CD4-positive, alpha-beta T cell (primary cell): ENCODE data around the gene BMS1. TPM values are rescaled to one million over a fixed set of nuclear protein-coding genes. Genes with fewer than 3 reads are reported as not detected.

Experiments used
- ATAC-seq: fragments of 200-7000 bp; cut with Tn5 transposase; one replicate; pipeline ENCODE4 v1.10.0; 2022; ENCODE audit warnings: mild to moderate bottlenecking; ENCODE audit not compliant: poor library complexity
- CTCF ChIA-PET: fragments of 350-600 bp; sonication (Branson Sonifier 250); formaldehyde crosslinking; loops from one replicate; lab custom pipeline; 2021; ENCODE audit warnings: antibody characterized with exemption, inconsistent platforms; lab: Charles Lee
- POLR2A ChIA-PET: fragments of 350-600 bp; sonication (Branson Sonifier 250); formaldehyde crosslinking; loops from one replicate; lab custom pipeline; 2021; ENCODE audit warnings: antibody characterized with exemption, inconsistent platforms; lab: Charles Lee
- DNase-seq, 14 experiments: peaks; one replicate each; pipeline ENCODE4 v3.0.0-alpha.2; 2013 to 2020; ENCODE audit warnings: mixed read lengths in 2 of 14
- H3K27ac ChIP-seq, 2 donors: one replicate each; pipeline versions ENCODE4 v1.5.1 to v1.7.0; 2013; ENCODE audit warnings: low read length in 2 of 2, low read depth in 1 of 2, mild to moderate bottlenecking in 1 of 2
- H3K27me3 ChIP-seq, 2 experiments: 1 replicate in 1 of 2; 2 replicates in 1 of 2; pipeline versions ENCODE4 v1.6.1 to v1.7.0; 2013; ENCODE audit warnings: low read length in 2 of 2, control low read depth in 1 of 2, mild to moderate bottlenecking in 1 of 2, moderate library complexity in 1 of 2; ENCODE audit not compliant: insufficient read depth in 2 of 2, control insufficient read depth in 1 of 2
- H3K36me3 ChIP-seq: one replicate; pipeline ENCODE4 v1.6.1; 2013; ENCODE audit warnings: low read length, control low read depth; ENCODE audit not compliant: insufficient read depth
- H3K4me1 ChIP-seq: one replicate; pipeline ENCODE4 v1.6.1; 2013; ENCODE audit warnings: low read length, control low read depth; ENCODE audit not compliant: insufficient read depth
- H3K4me3 ChIP-seq: one replicate; pipeline ENCODE4 v1.5.1; 2013; ENCODE audit warnings: mild to moderate bottlenecking, low read length, moderate library complexity
- H3K9me3 ChIP-seq, 2 experiments: 1 replicate in 1 of 2; 2 replicates in 1 of 2; pipeline versions ENCODE4 v1.6.1 to v1.7.0; 2013; ENCODE audit warnings: low read length in 2 of 2, mild to moderate bottlenecking in 2 of 2, control low read depth in 1 of 2, moderate library complexity in 1 of 2; ENCODE audit not compliant: control insufficient read depth in 1 of 2, insufficient read depth in 1 of 2
- H3K27ac Mint-ChIP-seq: one replicate; pipeline ENCODE4 v1.8.0; 2020; ENCODE audit warnings: mixed read lengths
- H3K27me3 Mint-ChIP-seq: one replicate; pipeline ENCODE4 v1.8.0; 2021; ENCODE audit warnings: mixed read lengths
- H3K36me3 Mint-ChIP-seq: one replicate; pipeline ENCODE4 v1.8.0; 2021; ENCODE audit warnings: low read depth, mixed read lengths
- H3K4me1 Mint-ChIP-seq: one replicate; pipeline ENCODE4 v1.8.0; 2021; ENCODE audit warnings: low read depth, mixed read lengths
- H3K4me3 Mint-ChIP-seq: one replicate; pipeline ENCODE4 v1.8.0; 2020; ENCODE audit warnings: mild to moderate bottlenecking, mixed read lengths
- H3K9me3 Mint-ChIP-seq: one replicate; pipeline ENCODE4 v1.8.0; 2020; ENCODE audit warnings: mixed read lengths
- CTCF ChIP-seq: fragments of 200-600 bp; IDR thresholded peaks from one replicate; pipeline ENCODE4 v1.8.0; 2022; ENCODE audit warnings: antibody characterized with exemption, mild to moderate bottlenecking
- intact Hi-C, 2 experiments: fragments of 100-400 bp; cut with DNase I in 1 of 2; cut with micrococcal nuclease in 1 of 2; formaldehyde crosslinking; loops; one replicate each; pipeline versions ENCODE4 v1.15.1 to v1.9.0; 2023 to 2025; cut with DNase I, micrococcal nuclease
- total RNA-seq, 174 experiments: library from RNA in 2 of 174; stranded (reverse) in 2 of 174; gene quantifications; one replicate each; pipeline ENCODE4 v1.2.3 and lab custom pipeline; 2021 to 2026

BMS1 gene
- total RNA-seq, 2 experiments from 2014 or later: 13.8 to 15.3 TPM

DNA sequence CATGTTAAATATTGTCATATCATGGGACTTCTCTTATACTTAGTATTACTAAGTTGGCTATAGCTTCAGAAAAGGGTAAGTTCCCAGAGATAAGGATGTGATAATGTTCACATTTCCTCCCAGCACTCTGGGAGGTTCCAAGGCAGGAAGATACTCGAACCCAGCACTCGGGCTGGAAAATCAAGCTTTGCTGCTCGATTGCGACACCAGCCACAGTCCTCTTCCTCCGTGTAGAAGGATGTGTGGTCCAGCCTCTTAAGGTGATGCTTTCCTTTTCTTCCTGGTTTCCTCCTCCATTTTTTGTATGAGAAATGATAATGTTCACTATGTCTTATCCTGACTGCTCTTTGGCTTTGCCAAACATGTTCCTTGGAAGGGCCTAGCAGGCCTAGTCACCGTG is 3.2 kb downstream of the BMS1 start:
- no peaks in the 10 kb centered on the region for H3K27me3 Mint-ChIP-seq
- no peak for TF ChIP-seq CTCF
- DNase-seq: no peak
- no peaks in the 10 kb centered on the region for H3K9me3 Mint-ChIP-seq
- no peaks in the 10 kb centered on the region for H3K9me3 ChIP-seq
- H3K36me3 Mint-ChIP-seq: peaks cover 72% of the 10 kb centered on the region
- no peak overlapping the region for H3K4me3 ChIP-seq
- intact Hi-C loops: loop anchor here in 1 of 2 experiments (10.0 kb wide), 4 partner anchors 579 to 819 kb away; partner anchors contain the start of genes ZNF239 and ZNF485
- H3K4me1 ChIP-seq: peaks cover 16% of the 10 kb centered on the region
- no peaks in the 10 kb centered on the region for H3K27me3 ChIP-seq
- H3K4me3 Mint-ChIP-seq: no peak overlapping the region
- peaks cover 43% of the 10 kb centered on the region for H3K36me3 ChIP-seq
- ChIA-PET CTCF (no interaction called here), POLR2A (no interaction called here)
- peaks cover 30% of the 10 kb centered on the region for H3K4me1 Mint-ChIP-seq
- H3K27ac Mint-ChIP-seq: no peak overlapping the region
- ATAC-seq: no peak
- H3K27ac ChIP-seq: no peak overlapping the region

DNA sequence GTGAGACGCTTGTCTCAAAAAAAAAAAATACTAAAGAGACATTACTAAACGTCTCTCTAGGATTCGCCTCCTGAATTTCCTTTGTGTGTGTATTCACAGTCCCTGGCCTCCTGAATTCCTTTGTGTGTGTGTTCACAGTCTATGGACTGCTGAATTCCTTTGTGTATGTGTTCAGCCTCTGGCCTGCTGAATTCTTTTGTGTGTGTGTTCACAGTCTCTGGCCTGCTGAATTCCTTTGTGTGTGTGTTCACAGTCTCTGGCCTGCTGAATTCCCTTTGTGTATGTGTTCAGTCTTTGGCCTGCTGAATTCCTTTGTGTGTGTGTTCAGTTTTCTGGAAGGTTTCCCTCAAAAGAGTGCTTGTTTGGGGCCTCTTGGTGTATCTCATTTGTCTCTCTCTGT is 8.2 kb downstream of the BMS1 start:
- H3K27ac ChIP-seq: no peak overlapping the region
- H3K27ac Mint-ChIP-seq: no peak overlapping the region
- H3K9me3 Mint-ChIP-seq: no peaks in the 10 kb centered on the region
- no peak overlapping the region for H3K4me3 ChIP-seq
- intact Hi-C loops: no loop called here
- ChIA-PET CTCF (no interaction called here), POLR2A (no interaction called here)
- peaks cover 3% of the 10 kb centered on the region for H3K4me1 Mint-ChIP-seq
- H3K9me3 ChIP-seq: no peaks in the 10 kb centered on the region
- no peak for ATAC-seq
- no peak for DNase-seq
- peaks cover 71% of the 10 kb centered on the region for H3K36me3 ChIP-seq
- no peaks in the 10 kb centered on the region for H3K4me1 ChIP-seq
- H3K36me3 Mint-ChIP-seq: peaks cover 95% of the 10 kb centered on the region
- no peaks in the 10 kb centered on the region for H3K27me3 ChIP-seq
- no peak overlapping the region for H3K4me3 Mint-ChIP-seq
- no peaks in the 10 kb centered on the region for H3K27me3 Mint-ChIP-seq
- no peak for TF ChIP-seq CTCF

GRCh38 chr10:42795701-42796100 is 13.1 kb downstream of the BMS1 start:
- no peak for TF ChIP-seq CTCF
- H3K4me1 ChIP-seq: no peaks in the 10 kb centered on the region
- ChIA-PET CTCF (interaction anchor here (0.8 kb wide), 1 partner anchor 22 kb away, joined by 3 read pairs; no protein-coding TSS in a partner anchor), POLR2A (no interaction called here)
- ATAC-seq: no peak
- no peak overlapping the region for H3K4me3 ChIP-seq
- H3K36me3 ChIP-seq: peaks cover 91% of the 10 kb centered on the region
- H3K4me3 Mint-ChIP-seq: no peak overlapping the region
- H3K9me3 ChIP-seq: no peaks in the 10 kb centered on the region
- H3K36me3 Mint-ChIP-seq: peaks cover 100% of the 10 kb centered on the region
- H3K4me1 Mint-ChIP-seq: peaks cover 14% of the 10 kb centered on the region
- no peaks in the 10 kb centered on the region for H3K9me3 Mint-ChIP-seq
- DNase-seq: no peak
- intact Hi-C loops: no loop called here
- H3K27ac ChIP-seq: no peak overlapping the region
- no peaks in the 10 kb centered on the region for H3K27me3 Mint-ChIP-seq
- no peak overlapping the region for H3K27ac Mint-ChIP-seq
- no peaks in the 10 kb centered on the region for H3K27me3 ChIP-seq
